GM18505 (cell line): ENCODE data around the gene PRR16.

ENCODE experiments used
- ATAC-seq: cut with Tn5 transposase; IDR thresholded peaks from one replicate; pipeline ENCODE4 v1.9.1; 2021; ENCODE audit not compliant: unreplicated experiment
- POLR2A ChIP-seq: IDR thresholded peaks from 4 replicates; pipeline ENCODE4 v1.6.1; 2011; ENCODE audit warnings: borderline replicate concordance; ENCODE audit not compliant: insufficient read depth, insufficient read length; ENCODE audit errors: extremely low read depth

PRR16 gene

DNA sequence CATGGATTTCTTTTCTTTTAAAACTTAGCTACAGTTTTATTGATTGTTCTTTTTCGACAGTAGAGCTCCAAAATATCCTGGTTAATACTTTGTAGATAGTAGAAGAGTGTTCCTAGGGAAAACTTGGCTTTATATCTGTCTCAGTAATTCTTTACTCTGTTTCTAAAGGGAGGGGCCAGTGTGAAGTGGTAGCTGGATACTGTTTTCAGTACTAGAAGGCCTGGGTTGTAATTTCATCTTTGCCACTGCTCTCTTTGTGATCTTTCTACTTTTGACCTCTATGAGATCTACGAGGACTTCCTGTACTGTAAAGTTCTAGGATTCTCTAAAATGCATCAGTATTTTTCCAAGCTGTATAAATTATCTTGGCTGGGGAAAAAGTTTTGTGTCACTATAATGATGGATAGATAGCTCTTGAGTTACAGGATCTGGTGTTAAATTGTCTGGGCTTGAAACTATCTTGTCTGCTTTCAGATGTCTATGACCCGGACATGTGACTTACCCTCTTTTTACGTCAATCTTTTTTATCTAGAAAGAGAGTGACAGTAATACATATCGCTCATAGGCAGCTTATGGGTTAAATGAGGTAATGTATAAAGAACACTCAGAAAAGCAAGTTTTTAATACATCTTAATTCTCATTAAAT lies 53.6 kb downstream of the PRR16 start:
- TF ChIP-seq POLR2A = no peak
- ATAC-seq = no peak

DNA sequence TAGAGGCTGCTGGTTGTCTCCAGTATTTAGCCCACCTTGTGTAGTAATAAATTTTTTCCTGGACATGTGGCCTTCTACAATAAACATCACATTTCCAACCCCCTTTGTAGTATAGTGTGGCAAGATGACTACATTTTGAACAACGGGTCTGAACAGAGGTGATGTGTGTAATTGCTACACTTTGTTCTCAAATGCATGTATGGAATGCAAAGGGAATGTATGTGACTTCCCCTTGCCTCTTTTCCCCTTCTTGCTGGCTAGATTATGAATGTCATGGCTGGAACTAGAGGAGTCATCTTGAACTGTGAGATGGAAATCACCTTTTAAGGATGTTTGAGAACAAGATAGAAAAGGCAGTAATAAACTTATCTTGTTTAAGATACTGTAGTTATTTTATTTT lies 54.5 kb downstream of the PRR16 start:
- no peak for ATAC-seq
- TF ChIP-seq POLR2A = no peak

DNA sequence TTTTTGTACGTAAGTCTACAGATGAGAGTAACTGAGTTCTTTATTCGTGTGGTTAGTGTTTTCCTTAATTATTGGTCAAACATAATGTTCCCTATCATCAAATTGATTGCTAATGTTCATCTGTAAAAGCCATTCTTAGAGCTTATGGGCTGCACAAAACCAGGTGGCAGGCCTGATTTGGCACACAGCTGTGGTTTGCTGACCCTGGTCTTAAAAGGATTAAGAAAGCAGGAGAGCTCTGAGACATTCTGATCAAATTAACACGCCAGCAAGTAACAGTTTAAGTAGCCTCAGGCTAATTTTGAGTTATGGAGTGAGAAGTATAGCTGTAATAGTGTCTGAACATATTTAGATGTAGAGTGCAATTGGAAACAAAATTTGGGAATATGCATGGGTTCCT lies 63.2 kb downstream of the PRR16 start:
- TF ChIP-seq POLR2A = no peak
- ATAC-seq = no peak

DNA sequence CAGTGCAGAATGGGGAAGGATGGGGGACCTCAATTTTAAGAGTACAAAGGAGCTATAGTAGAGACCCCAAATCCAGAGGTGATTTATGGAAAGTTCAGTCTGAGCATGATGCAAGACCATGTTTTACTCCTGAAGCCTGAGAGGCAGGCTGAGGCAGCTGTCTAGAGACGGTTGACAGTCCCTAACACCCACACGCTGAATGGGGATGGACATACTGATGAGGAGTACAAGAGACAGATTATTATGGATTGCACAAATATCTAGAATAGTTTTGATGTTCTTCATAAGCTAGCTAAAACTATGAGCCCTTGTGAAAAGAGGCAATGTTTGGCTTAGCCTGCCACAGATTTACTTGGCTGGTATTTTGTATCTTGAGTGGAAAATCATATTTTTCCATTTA lies 64.5 kb downstream of the PRR16 start:
- ATAC-seq = no peak
- TF ChIP-seq POLR2A = no peak

DNA sequence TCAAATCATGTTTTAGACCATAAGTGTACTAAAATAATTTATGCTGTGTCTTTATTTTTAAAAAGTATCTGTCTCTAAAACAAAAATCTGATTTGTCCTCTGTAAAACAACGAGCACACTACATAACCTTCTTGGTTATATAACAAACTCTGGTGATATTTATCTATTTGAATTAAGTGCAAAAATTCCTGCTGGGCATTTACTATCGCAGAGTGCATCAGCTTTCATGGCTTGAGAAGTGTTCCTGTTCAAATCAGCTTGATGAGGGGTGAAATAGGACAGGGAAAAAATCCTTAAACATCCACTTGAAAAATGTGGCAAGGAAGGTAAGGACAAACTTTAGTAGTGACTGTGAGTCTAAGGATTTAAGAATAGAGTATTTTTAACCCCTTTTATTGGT lies 65.3 kb downstream of the PRR16 start:
- no peak for TF ChIP-seq POLR2A
- no peak for ATAC-seq

DNA sequence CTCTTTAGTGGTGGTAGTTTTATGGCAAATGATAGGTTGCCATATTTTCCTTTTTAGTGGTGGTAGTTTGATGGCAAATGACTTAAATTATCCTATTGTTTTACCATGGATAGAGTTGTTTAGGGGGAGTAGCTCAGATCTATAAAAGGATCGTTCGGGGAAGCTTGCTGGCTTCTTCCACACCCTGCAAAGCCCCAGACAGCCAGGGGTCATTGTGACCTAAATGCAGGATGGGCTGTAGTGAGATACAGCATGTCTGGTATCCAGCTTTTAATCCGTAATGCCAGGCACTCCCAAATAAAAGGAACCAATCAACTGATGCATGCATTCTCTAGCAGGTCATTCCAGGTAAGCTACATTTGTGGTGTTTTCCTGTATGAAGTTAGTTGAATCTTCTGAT lies 67.1 kb downstream of the PRR16 start:
- TF ChIP-seq POLR2A = no peak
- no peak for ATAC-seq

DNA sequence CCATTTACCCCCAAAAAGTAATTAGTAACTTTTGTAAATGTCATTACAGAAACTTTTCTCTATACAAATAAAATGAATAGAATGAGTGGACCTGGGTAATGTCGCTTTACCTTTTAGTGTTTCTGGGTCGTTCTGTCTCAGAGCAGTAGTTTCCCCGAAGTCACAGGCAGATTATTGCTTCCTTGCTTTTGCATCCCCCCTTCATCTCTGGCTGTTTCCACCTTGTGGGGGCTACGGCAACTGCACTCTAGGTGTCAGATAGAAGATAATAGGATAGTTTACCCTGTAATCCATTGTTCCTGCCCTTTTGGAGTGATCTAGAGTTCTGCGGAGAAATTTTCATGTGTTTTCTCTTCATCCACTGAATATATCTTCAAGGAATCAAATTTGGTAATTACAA lies 68.7 kb downstream of the PRR16 start:
- TF ChIP-seq POLR2A = no peak
- ATAC-seq = no peak

DNA sequence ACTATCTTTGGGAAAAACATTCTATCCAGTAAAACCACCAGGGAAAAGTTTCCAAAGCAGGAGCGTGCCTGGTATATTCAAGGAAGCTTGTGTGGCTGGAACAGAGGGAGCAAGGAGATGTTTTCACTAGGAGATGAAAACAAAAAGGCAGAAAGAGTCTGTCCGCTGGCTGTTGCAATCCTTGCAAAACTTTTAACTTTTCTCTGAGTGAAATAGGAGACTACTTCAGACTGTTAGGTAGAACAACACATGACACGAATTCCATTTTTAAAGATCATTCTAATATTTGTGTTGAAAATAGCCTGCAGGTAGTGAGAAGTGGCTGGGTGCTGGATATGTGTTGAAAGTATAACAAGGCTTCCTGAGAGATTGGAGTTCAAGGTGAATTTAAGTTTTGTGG lies 69.5 kb downstream of the PRR16 start:
- ATAC-seq = no peak
- TF ChIP-seq POLR2A = no peak

DNA sequence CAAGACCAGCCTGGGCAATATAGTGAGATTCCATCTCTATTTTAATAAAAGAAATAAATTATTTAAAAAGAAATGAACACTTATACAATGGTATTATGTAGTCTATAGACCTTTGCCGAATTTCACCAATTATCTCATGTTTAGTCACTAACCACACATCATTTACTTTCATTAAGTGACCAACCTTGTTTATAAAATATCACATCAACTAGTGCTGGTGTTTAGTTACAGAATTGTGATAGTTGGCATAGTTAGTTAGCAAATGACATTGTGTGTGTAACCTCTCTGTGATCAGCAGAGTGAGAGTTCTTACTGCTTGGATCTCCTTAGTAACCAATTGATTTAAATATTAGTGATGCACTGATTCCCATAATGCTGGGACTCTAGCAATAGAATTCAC lies 71.8 kb downstream of the PRR16 start:
- TF ChIP-seq POLR2A = no peak
- no peak for ATAC-seq

DNA sequence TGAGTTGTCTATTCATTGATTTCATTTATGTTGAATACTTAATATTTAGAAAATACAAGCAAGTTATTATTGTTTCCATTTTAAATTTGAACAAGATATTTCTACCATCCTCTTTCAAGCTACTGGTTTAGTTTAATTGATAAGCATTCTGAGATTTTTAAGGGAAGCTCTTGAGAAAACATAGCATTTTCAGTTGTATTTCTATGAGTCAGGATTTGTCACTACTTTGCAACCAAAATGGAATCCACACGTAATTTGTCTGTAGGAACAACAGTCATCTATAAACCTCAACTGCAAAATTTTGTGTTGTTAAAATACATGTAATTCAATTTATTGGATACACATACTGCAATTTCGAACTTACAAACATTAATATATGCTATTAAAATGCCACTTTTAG lies 74.0 kb downstream of the PRR16 start:
- no peak for ATAC-seq
- TF ChIP-seq POLR2A = no peak

DNA sequence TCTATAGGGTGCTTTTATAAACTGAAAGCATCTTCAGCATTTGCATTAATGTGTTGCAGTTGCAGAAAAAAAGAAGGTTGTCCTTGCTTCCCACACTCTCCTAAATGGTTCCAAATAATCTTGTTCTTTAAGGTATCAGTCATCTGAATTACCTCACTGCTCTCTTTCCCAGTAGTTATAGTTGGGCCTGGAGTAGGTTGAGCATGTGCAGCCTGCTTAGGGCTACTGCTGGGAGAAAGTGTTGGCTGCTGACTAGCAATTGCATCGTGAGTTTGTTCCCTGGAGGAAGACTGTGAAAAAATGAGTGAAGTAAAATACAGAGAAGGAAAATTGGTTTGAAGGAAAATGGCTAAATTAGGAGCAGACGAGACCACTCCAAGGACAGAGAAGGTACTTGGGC lies 74.5 kb downstream of the PRR16 start:
- TF ChIP-seq POLR2A = no peak
- ATAC-seq = no peak

DNA sequence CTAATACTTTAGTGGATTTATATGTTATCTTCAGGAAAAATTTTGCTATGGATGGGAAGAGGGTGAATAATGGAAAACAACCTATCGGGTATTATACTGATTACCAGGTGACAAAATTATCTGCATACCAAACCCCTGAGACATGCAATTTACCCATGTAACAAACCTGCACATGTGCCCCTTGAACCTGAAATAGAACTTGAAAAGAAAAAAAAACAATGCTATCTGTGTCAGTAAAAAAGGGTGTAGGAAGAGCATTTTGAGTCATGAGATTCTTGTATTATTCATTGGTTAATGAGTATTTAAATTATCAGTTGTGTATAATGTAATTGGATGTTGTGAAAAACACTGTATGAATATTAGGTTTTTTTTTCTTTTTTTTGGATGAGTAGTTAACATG lies 75.4 kb downstream of the PRR16 start:
- no peak for ATAC-seq
- no peak for TF ChIP-seq POLR2A

DNA sequence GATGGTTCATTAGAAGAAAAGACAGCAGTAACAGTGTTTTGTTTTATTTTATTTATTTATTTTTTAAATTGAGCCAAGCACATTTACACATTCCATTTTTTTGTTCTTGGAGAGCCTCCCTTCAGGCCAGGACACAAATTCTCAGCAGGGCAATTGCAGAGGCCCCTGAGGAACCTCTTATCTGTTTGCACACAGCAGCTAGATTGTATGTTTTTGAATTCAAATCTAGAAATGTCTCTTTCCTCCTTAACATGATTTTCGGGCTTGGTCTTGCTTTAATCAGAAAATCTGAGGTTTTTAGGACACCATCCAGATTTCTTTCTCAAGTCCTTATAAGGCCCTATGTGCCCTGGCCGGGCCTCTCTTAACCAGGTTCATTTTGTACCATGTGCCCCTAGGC lies 76.0 kb downstream of the PRR16 start:
- TF ChIP-seq POLR2A = no peak
- ATAC-seq = no peak

DNA sequence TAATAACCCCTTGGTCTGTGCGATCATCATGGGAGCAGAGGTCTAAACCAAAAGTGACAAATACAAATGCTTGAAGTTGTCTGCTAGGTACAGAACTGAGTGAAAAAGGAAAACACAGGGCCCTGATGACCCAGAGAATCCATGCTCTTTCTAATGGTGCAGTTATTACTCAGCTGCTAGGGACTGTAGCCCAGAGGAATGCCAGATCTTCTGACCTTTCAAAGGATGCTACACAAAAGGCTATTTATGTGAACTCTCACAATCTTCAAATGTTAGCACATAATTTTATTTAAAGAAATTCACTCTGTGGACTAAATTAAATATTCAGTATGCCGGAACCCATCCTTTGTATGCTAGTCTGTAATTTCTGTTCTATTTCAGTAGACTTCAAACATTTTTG lies 79.9 kb downstream of the PRR16 start:
- TF ChIP-seq POLR2A = no peak

DNA sequence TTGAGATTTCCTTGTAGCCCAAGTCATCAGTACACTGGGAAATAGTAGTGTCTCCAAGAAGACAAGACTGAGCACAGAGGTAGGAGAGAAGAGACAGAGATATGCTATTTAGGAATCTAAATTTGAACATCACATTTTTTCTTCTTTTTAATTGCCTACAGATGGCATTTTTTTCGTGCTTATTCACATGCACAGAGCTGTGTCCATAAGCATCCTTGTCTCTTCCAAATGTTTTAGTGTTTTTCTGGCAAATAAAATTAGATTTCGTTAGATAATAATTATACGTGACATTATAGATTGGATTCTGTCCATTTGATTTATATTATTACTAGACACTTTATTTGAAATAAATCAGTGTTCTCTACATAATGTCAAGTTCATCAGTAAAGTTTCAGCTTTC lies 80.9 kb downstream of the PRR16 start:
- ATAC-seq = no peak
- no peak for TF ChIP-seq POLR2A

More for the DNA sequence above, 79.9 kb downstream of the PRR16 start:
- ATAC-seq = no peak

DNA sequence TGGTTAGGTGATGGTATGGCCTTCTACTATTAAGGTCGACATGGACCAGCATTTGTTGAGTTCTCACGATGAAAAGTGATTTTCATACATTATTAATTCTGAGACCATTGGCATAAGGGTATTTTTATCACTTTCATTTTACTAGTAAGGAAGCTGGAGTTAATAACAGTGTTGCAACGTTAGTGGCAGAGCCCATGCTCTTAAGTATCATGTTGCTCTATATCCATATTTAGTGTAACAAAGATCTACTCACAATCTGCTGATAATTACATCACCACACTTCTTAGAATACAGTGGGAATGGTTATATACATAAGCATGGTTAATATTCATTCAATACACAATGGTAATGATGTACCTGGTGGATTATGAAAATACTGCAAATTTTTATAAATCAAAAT lies 81.9 kb downstream of the PRR16 start:
- TF ChIP-seq POLR2A = no peak
- ATAC-seq = no peak

DNA sequence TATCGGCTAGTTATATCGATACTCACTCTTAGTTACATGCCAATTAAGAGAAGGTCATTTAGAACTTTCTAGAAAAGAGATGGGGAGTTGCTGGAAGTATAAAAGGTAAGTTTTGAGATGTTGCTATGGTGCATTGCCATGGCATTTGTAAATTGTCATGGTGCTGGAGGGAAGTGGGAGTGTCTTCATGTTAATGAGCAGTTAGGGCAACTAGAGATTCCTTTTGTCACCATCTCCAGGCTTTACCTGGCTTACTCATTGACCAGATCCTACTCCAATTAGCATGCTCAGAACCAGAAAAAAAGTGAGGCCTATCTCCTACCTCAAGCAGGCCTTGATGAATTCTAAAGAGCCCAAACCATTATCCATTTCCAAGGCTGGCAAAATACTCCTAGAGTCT lies 82.8 kb downstream of the PRR16 start:
- ATAC-seq = no peak
- no peak for TF ChIP-seq POLR2A
